ENCODE measurements around the gene FHIT. TPM values are rescaled to one million over a fixed set of nuclear protein-coding genes. Genes with fewer than 3 reads are reported as not detected.

The FHIT gene
- total and polyA plus RNA-seq, 10 of the 15 experiments (the other 5 are each of a cell fraction or from before 2014, with no cell fraction given) = 4.2 to 14.9 (median 9.4) TPM

DNA sequence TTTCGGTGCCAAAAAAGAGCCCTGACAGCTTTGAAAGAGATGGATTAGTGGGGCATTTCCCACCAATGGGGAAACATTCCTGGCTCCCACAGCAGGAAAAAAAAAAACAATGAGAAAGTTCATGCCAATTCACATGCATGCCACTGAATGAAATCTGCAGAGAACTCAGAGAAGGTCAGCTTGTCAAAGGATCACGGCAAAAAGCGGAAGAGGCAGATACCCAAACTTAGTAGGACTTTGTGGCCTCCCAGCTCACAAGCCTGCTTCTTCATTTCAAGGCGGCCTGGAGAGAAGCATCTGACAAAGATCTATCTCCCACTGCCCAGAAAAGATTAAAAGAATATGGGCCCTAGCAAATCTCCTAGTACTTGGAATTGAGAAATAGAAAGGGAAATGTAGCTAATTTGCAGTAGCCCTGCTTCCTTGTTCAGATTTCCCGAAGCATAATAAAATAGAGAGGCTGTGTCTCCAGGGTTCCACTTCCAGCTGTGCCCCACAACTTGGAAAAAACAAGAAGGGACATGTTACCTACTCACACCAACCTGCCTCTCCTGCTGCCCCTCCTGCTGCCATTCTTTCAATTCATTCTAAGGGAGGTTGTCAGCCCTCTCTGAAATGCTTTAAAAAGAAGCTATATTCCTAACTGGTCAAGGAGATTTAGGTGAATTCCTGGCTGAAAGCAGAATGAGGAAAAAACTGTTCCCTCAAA, 170.4 kb downstream of the FHIT start:
- intact Hi-C loops (cut with micrococcal nuclease; ENCODE audit: unreplicated experiment) (no loop called here), in situ Hi-C loops (cut with MboI) (no loop called here)
- Histone ChIP-seq H3K27ac (ENCODE audit: control insufficient read depth, insufficient read depth) (no peak overlapping the region), H3K36me3 (ENCODE audit: control insufficient read depth in 2 of 2, insufficient read depth in 2 of 2, low read length in 1 of 2) (no peaks in the 10 kb centered on the region), H4K20me1 (ENCODE audit: control insufficient read depth, insufficient read depth) (no peaks in the 10 kb centered on the region), H3K9me3 (replicated peaks; ENCODE audit: control insufficient read depth, insufficient read depth, low read length) (no peaks in the 10 kb centered on the region), H2AFZ (ENCODE audit: control insufficient read depth, low read depth, low read length) (no peak overlapping the region), H3K27me3 (replicated peaks in 1 of 2; ENCODE audit: control insufficient read depth in 2 of 2, insufficient read depth in 2 of 2, low read length in 1 of 2) (no peaks in the 10 kb centered on the region), H3K4me1 (ENCODE audit: control insufficient read depth, insufficient read depth, low read length) (no peaks in the 10 kb centered on the region), H3K4me2 (ENCODE audit: control insufficient read depth, insufficient read depth) (no peak overlapping the region), H3K4me3 (no peak overlapping the region), H3K9ac (ENCODE audit: control insufficient read depth, insufficient read depth, low read length) (no peak overlapping the region), H3K79me2 (ENCODE audit: control insufficient read depth, insufficient read depth, low read length) (no peaks in the 10 kb centered on the region)
- no peak for ATAC-seq
- RAD21 ChIA-PET (ENCODE audit: unreplicated experiment) = no interaction called here
- TF ChIP-seq, protein P1, sequence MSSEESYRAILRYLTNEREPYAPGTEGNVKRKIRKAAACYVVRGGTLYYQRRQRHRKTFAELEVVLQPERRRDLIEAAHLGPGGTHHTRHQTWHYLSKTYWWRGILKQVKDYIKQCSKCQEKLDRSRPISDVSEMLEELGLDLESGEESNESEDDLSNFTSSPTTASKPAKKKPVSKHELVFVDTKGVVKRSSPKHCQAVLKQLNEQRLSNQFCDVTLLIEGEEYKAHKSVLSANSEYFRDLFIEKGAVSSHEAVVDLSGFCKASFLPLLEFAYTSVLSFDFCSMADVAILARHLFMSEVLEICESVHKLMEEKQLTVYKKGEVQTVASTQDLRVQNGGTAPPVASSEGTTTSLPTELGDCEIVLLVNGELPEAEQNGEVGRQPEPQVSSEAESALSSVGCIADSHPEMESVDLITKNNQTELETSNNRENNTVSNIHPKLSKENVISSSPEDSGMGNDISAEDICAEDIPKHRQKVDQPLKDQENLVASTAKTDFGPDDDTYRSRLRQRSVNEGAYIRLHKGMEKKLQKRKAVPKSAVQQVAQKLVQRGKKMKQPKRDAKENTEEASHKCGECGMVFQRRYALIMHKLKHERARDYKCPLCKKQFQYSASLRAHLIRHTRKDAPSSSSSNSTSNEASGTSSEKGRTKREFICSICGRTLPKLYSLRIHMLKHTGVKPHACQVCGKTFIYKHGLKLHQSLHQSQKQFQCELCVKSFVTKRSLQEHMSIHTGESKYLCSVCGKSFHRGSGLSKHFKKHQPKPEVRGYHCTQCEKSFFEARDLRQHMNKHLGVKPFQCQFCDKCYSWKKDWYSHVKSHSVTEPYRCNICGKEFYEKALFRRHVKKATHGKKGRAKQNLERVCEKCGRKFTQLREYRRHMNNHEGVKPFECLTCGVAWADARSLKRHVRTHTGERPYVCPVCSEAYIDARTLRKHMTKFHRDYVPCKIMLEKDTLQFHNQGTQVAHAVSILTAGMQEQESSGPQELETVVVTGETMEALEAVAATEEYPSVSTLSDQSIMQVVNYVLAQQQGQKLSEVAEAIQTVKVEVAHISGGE (CRISPR knock-in tag; IDR thresholded peaks at IDR 0.05) = no peak
- TF ChIP-seq JUNB (IDR thresholded peaks at IDR 0.05) (no peak), KAT2A (conservative IDR thresholded peaks at IDR 0.05; ENCODE audit: control insufficient read depth, low read depth, low read length) (no peak), ZNF274 (IDR thresholded peaks at IDR 0.05; ENCODE audit: insufficient read depth, insufficient read length) (no peak), SUPT20H (IDR thresholded peaks at IDR 0.05; ENCODE audit: borderline replicate concordance, control insufficient read depth, low read depth, low read length) (no peak), ESRRA (IDR thresholded peaks at IDR 0.05; ENCODE audit: low read length) (no peak), SMAD5 (IDR thresholded peaks at IDR 0.05; ENCODE audit: low read depth) (no peak), YY1 (IDR thresholded peaks at IDR 0.05; ENCODE audit: low read depth, low read length) (no peak), NR2C2 (IDR thresholded peaks at IDR 0.05; ENCODE audit: borderline replicate concordance, control insufficient read depth, insufficient read length, low read depth) (no peak), POLR2A (IDR thresholded peaks at IDR 0.05; ENCODE audit: low read depth, low read length) (no peak), SIX5 (IDR thresholded peaks at IDR 0.05; ENCODE audit: low read depth, low read length, severe bottlenecking) (no peak), STAT3 (IDR thresholded peaks at IDR 0.05; ENCODE audit: low read depth, low read length) (no peak), EP300 (IDR thresholded peaks at IDR 0.05; ENCODE audit: borderline replicate concordance in 1 of 2, control insufficient read depth in 1 of 2, low read depth in 2 of 2, low read length in 2 of 2) (no peak), MYB (IDR thresholded peaks at IDR 0.05; ENCODE audit: borderline replicate concordance, low read depth, low read length) (no peak)
- TF ChIP-seq, protein P2, sequence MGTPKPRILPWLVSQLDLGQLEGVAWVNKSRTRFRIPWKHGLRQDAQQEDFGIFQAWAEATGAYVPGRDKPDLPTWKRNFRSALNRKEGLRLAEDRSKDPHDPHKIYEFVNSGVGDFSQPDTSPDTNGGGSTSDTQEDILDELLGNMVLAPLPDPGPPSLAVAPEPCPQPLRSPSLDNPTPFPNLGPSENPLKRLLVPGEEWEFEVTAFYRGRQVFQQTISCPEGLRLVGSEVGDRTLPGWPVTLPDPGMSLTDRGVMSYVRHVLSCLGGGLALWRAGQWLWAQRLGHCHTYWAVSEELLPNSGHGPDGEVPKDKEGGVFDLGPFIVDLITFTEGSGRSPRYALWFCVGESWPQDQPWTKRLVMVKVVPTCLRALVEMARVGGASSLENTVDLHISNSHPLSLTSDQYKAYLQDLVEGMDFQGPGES (IDR thresholded peaks at IDR 0.05) = no peak
- TF ChIP-seq, protein P3, sequence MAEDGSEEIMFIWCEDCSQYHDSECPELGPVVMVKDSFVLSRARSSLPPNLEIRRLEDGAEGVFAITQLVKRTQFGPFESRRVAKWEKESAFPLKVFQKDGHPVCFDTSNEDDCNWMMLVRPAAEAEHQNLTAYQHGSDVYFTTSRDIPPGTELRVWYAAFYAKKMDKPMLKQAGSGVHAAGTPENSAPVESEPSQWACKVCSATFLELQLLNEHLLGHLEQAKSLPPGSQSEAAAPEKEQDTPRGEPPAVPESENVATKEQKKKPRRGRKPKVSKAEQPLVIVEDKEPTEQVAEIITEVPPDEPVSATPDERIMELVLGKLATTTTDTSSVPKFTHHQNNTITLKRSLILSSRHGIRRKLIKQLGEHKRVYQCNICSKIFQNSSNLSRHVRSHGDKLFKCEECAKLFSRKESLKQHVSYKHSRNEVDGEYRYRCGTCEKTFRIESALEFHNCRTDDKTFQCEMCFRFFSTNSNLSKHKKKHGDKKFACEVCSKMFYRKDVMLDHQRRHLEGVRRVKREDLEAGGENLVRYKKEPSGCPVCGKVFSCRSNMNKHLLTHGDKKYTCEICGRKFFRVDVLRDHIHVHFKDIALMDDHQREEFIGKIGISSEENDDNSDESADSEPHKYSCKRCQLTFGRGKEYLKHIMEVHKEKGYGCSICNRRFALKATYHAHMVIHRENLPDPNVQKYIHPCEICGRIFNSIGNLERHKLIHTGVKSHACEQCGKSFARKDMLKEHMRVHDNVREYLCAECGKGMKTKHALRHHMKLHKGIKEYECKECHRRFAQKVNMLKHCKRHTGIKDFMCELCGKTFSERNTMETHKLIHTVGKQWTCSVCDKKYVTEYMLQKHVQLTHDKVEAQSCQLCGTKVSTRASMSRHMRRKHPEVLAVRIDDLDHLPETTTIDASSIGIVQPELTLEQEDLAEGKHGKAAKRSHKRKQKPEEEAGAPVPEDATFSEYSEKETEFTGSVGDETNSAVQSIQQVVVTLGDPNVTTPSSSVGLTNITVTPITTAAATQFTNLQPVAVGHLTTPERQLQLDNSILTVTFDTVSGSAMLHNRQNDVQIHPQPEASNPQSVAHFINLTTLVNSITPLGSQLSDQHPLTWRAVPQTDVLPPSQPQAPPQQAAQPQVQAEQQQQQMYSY (CRISPR knock-in tag; IDR thresholded peaks at IDR 0.05) = no peak
- SMC1A ChIA-PET (ENCODE audit: uncharacterized antibody, unreplicated experiment) = interaction anchor here (0.6 to 1.9 kb wide), 4 partner anchors 30 to 273 kb away, joined by 3 to 5 read pairs (median 4); no protein-coding TSS in a partner anchor
- CTCF ChIA-PET = no interaction called here
- no peak for DNase-seq (ENCODE audit: low read depth, low spot score)
- BruUV-seq (replicated peaks) = no TSS peak
- POLR2A ChIA-PET = interaction anchor here (0.6 kb wide), 1 partner anchor 283 kb away, joined by 3 read pairs; no protein-coding TSS in a partner anchor
- no peak for FAIRE-seq
- 83% methylated on average over 5 of the region's 5 CpGs for WGBS (ENCODE audit: insufficient coverage, insufficient replicate concordance, low lambda C conversion rate, missing lambda C conversion rate)
